Kidney epithelial cell (primary cell): ENCODE data around the gene CLIP1. TPM values are rescaled to one million over a fixed set of nuclear protein-coding genes. Genes with fewer than 3 reads are reported as not detected.
"Not testable (repeated sequence)": the region's sequence is repeated elsewhere in the genome, so short reads cannot be mapped to it uniquely, and the experiment has no call there.

Experiments
- DNase-seq: peaks from one replicate; pipeline ENCODE4 v3.0.0-alpha.2; 2010; ENCODE audit warnings: low read depth
- H3K27me3 ChIP-seq: 2 replicates; pipeline ENCODE4 v1.6.0; 2011; ENCODE audit warnings: low read length; ENCODE audit not compliant: control insufficient read depth, insufficient read depth
- H3K36me3 ChIP-seq: 2 replicates; pipeline ENCODE4 v1.5.1; 2011; ENCODE audit warnings: low read length; ENCODE audit not compliant: control insufficient read depth, insufficient read depth
- H3K4me3 ChIP-seq: 2 replicates; pipeline ENCODE4 v1.5.1; 2011; ENCODE audit warnings: low read depth, mild to moderate bottlenecking, control low read depth, low read length
- total RNA-seq: library from RNA; depleted of rRNA; stranded (reverse); fragments of >200 nt; gene quantifications from 2 replicates; pipeline ENCODE4 v1.2.3, GENCODE V29; 2015
- TF ChIP-seq, protein P1 (sequence below): IDR thresholded peaks from 2 replicates; pipeline ENCODE4 v1.5.1; 2011; ENCODE audit warnings: mild to moderate bottlenecking, moderate library complexity, low read length, control low read depth, inconsistent platforms; ENCODE audit not compliant: insufficient read depth, poor library complexity, severe bottlenecking

The CLIP1 gene
- total RNA-seq = 58.2 and 58.7 TPM in 2 replicates

DNA sequence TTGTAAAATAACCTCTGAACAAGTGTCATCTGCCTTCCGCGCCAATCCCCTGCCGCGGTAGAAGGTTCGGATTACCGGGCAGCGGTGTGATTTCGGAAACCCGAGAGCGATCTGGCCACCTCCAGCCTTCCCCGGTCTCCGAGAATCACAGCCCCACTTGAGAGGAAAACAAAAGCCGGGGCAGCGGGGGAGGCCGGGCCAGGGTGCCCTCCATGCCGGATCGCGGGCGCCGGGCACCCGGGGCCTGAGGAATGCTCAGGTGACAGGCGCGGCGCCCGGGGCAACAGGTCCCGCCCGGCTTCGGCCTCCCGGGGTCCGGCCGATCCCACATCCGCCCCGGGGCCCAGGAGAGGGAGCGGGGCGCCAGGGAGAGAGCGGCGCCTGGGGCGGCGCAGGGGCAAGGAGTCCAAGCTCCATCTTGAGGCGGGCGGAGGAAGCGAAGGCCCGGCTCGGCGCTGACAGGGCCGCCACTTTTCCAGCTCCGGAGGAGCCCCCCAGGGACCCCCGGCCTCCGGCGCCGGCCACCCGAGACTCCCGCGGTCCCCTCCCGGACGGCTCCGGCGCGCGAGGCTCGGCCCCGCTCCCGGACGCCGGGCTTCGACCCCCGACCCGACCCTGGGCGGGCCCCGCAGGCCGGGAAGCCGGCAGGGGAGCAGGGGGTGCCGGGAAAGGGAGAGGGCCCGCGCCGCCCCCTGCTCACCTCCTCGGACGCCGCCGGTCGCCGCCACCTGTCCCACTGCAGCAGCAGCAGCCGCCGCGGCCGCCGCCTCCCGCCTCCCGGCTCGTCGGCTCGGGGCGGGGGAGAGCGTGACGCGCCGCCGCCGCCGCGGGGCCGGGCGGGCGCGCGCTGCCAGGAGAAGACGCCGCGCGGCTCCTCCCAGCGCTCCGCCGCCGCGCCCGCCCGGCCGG is at the start of gene CLIP1:
TSS of gene CLIP1 (minus strand) at position 849 of the 909 bp plus-strand sequence. CDS start 42,217 bp downstream, outside the sequence.
- no peaks in the 10 kb centered on the region for H3K36me3 ChIP-seq
- H3K27me3 ChIP-seq = no peaks in the 10 kb centered on the region
- peak within 1 kb of the TSS; percentile 60 for H3K4me3 ChIP-seq
- DNase-seq = no peak
- TF ChIP-seq, protein P1, sequence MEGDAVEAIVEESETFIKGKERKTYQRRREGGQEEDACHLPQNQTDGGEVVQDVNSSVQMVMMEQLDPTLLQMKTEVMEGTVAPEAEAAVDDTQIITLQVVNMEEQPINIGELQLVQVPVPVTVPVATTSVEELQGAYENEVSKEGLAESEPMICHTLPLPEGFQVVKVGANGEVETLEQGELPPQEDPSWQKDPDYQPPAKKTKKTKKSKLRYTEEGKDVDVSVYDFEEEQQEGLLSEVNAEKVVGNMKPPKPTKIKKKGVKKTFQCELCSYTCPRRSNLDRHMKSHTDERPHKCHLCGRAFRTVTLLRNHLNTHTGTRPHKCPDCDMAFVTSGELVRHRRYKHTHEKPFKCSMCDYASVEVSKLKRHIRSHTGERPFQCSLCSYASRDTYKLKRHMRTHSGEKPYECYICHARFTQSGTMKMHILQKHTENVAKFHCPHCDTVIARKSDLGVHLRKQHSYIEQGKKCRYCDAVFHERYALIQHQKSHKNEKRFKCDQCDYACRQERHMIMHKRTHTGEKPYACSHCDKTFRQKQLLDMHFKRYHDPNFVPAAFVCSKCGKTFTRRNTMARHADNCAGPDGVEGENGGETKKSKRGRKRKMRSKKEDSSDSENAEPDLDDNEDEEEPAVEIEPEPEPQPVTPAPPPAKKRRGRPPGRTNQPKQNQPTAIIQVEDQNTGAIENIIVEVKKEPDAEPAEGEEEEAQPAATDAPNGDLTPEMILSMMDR = peak; percentile 35

DNA sequence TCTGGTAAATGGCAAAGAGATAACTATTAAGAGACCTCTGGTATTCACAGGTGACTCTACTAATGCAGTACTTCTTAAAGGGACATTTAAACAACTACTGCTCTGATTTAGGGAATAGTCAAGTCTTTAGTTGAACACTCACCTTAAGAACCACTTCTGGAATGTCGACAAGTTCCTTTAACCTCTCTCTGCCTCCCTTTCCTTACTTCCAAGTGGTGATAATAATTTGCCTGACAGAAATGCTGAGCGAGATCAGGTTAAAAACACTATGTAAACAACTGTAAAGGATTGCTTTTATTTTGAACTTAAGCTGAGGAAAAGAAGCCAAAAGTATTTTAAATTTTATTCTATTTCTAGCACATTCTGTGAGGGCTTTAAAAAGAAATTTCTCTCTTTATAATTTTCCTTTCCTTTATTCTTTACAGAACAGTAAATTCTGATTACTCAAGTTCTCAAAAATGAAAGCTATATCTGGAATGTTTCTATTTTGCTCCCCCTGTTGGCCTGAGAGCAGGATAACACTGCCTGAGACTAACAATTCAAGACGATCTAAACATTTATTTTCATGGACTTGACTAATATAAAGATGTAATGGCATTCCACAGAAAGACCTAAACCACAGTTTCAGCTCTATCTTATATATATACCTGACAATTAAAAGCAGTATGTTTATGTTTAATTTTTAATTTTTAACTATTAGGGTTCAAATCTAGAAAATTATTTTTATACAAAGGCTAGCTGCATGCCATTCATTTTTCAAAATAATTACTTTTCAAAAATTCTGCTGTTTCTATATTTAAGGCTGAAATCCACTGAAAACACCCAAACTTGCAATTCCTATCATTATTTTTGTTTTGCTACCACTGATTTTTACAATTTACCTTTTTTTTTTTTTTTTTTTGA is 49.1 kb upstream of the CLIP1 start:
- TF ChIP-seq, protein P1 = peak; percentile 67
- no peak overlapping the region for H3K4me3 ChIP-seq
- H3K36me3 ChIP-seq = no peaks in the 10 kb centered on the region
- no peak for DNase-seq
- H3K27me3 ChIP-seq = no peaks in the 10 kb centered on the region

DNA sequence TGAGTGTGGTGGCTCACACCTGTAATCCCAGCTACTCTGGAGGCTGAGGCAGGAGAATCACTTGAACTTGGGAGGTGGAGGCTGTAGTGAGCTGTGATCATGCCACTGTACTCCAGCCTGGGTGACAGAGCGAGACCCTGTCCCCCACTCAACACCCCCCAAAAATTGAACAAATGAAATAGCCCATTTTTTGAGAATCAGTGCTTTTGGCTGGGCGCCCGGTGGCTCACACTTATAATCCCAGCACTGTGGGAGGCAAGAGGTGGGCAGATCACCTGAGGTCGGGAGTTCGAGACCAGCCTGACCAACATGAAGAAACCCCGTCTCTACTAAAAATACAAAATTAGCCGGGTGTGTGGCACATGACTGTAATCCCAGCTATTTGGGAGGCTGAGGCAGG is 48.1 kb upstream of the CLIP1 start:
- H3K27me3 ChIP-seq, DNase-seq: not testable (repeated sequence)

GRCh38 chr12:122469856-122470255 is 47.4 kb upstream of the CLIP1 start:
- not testable (repeated sequence) for H3K27me3 ChIP-seq, H3K36me3 ChIP-seq, DNase-seq, H3K4me3 ChIP-seq

More for the DNA sequence above, 48.1 kb upstream of the CLIP1 start:
- H3K36me3 ChIP-seq, H3K4me3 ChIP-seq: not testable (repeated sequence)

GRCh38 chr12:122467983-122468382 is 45.5 kb upstream of the CLIP1 start:
- no peak for DNase-seq
- Histone ChIP-seq H3K36me3 (no peaks in the 10 kb centered on the region), H3K4me3 (no peak overlapping the region), H3K27me3 (no peaks in the 10 kb centered on the region)
- TF ChIP-seq, protein P1 = no peak

GRCh38 chr12:122464317-122465042 is 42.0 kb upstream of the CLIP1 start:
- peak; percentile 93 for DNase-seq
- not testable (repeated sequence) for H3K27me3 ChIP-seq, H3K4me3 ChIP-seq, H3K36me3 ChIP-seq

GRCh38 chr12:122460641-122461040 is 38.2 kb upstream of the CLIP1 start:
- TF ChIP-seq, protein P1 = no peak
- Histone ChIP-seq H3K36me3 (no peaks in the 10 kb centered on the region), H3K27me3 (no peaks in the 10 kb centered on the region), H3K4me3 (no peak overlapping the region)
- DNase-seq = no peak
